ENCODE data around the gene NOTCH3. TPM values are rescaled to one million over a fixed set of nuclear protein-coding genes. Genes with fewer than 3 reads are reported as not detected.

The NOTCH3 gene
- total RNA-seq = 151 and 182 TPM in 2 replicates

GRCh38 chr19:15200553-15201364, at the start of gene NOTCH3:
Gene NOTCH3, minus strand, starts transcription at chr19:15200995. Its CDS starts 90 bp downstream, at chr19:15200905.

Other genes starting within 250 kb of the NOTCH3 start
- gene SLC1A6, start 221.1 kb downstream of the NOTCH3 start, total RNA-seq = not detected in 2 replicates
- gene CASP14, start 151.5 kb downstream of the NOTCH3 start, total RNA-seq = not detected in 2 replicates
- gene OR1I1, start 118.8 kb downstream of the NOTCH3 start, total RNA-seq = not detected in 2 replicates
- 23.4 and 33.4 TPM in 2 replicates for gene SYDE1, start 93.6 kb downstream of the NOTCH3 start, total RNA-seq
- 0.19 TPM in 1 of 2 replicates, not detected in the other for gene EPHX3, start 31.5 kb upstream of the NOTCH3 start, total RNA-seq
- gene BRD4, start 131.5 kb upstream of the NOTCH3 start, total RNA-seq = 9.9 and 10.4 TPM in 2 replicates
- 10.1 and 18.0 TPM in 2 replicates for gene AKAP8, start 178.8 kb upstream of the NOTCH3 start, total RNA-seq
- 47.4 and 57.2 TPM in 2 replicates for gene AKAP8L, start 218.0 kb upstream of the NOTCH3 start, total RNA-seq
- gene WIZ, start 249.0 kb upstream of the NOTCH3 start, total RNA-seq = 5.9 and 6.3 TPM in 2 replicates